Renal cortical epithelial cell (primary cell): Measurements from ENCODE around the gene DLG2. TPM values are rescaled to one million over a fixed set of nuclear protein-coding genes. Genes with fewer than 3 reads are reported as not detected.

Source experiments
- DNase-seq: peaks from one replicate; pipeline ENCODE4 v3.0.0-alpha.2; 2011; ENCODE audit warnings: low read depth
- total RNA-seq: library from RNA; depleted of rRNA; stranded (reverse); fragments of >200 nt; gene quantifications from 2 replicates; pipeline ENCODE4 v1.2.3, GENCODE V29; 2014

Gene DLG2
- total RNA-seq, 1 donor from 2014 or later, result 0.85 TPM

DNA sequence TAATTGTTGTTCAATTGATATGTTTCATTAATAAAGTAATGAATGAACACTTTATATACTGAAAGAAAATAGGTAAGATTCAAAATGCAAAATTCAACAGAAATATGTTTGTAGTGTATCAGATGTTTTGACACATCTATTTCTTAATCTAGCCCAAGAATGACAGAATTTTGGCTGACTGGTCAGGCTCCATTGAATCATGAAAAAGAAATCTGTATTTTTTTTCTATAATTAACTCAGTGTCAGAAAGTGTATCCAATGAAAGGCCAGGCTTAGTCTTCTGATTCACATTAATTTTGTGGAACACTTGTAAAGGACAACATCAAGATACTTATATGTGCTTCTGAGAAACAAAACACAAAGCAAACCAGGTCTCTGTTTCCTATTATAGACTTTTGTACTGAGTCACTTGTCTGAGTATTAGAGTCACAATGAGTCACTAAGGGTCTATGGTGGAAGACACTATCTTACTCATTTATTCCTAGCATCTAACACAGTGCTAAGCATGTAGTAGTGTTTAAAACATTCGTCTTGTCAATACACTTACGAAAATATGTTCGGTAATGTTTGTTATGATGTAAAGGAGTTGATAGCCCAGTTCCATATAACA is 2043.3 kb downstream of the DLG2 start:
- peak; percentile 72 for DNase-seq

DNA sequence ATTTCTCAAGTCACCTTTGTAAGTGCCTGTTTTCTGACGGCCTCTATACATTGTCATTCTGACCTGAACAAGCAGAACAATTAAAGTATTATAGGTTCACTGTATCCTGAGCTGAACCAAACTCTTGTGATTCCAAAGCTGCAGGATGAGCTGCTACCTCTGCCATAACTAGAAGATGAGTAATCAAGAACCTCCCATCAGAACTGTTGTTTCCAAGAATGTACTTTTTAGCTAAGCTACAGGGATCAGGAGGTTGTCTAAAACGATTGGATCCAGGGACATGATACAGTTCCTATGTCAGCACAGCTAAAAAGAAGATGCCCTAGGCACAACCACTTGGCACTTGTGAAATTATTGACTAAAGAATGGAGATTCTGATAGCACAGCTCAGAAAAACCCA is 2052.6 kb downstream of the DLG2 start:
- no peak for DNase-seq

DNA sequence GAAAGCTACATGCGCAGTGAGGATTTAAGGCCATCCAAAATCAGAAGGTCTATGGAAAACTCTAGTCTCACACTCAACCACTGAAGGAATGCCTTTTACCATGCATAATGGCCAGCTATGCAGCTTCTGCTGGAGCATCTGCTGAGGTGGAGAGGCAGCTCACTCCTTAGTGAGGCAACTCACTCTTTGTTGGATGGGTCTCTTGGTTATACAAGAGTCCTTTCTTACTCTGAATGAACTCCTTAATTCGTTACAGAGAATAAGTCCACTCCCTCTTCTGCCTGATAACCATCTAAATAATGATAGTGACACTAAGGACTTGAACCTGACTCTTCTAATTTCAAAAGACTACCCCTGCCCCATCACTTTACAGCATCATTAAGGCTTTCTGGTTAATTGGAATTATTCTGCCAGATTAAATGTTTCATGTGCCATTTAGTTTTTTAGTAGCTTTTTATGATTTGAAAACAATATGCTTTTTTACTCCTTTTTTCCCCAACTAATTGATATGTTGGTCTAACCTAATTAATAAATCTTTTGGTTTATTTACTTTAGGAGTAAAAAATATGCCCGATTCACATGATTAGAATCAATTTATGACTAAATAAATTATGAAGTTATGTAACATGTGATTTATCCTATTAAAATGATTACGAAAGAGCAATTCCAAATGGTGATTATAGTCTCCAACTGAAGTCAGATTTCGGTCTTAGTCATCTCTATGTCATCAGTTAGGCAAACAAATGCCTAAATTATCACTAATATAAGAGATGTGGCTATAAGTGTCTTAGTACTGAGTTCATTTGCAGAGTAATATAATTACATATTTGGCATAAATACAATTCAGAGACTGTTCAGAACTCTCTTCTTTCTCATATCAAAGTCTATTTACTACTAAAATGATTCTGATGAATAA is 2054.3 kb downstream of the DLG2 start:
- no peak for DNase-seq

DNA sequence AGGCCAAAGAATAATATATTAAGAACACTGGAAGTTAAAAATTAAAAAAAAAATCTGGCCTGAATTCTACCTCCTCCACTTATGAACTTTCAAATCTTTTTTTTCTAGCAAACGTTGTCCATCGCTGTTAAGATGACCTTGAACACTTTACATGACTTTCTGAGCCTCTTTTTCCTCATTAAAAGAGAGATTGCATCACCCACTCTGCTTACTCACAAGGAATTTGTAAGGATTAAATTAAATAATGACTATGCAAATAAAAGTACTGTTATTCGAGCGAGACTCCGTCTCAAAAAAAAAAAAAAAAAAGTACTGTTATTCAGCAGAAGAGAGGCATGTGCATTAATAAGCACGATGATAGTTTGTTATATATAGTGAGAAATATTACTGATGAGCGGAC is 2055.8 kb downstream of the DLG2 start:
- DNase-seq, result peak; percentile 51

DNA sequence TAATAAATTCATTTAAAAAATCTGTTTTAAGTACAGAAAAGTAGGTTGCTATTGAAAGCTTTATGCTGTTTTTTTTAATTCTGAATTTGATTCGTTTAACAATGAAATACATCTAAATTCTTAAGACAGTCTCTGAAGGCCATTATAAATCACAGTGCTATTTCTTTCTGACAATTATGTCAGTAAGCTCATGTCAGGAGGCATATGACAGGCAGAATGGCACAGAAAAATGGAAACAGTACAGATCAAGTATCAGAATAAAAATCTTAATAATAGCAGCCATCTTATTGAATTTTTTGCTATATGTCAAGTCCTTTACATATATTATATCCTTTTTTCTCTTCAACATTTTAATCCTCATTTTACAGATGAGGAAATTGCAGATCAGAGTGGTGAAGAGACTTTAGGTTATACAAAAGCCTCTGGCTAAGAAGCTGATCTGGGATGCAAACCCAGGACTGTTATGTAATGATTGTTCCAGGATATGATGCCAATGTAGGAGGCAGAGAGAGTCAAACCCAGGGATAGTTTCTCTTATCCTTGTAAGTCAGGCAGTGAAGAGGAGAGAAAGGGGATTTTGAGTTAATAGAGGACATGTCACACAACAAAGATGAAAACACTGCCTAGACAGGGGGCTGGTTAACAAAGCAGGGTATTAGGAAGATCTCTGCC is 2057.9 kb downstream of the DLG2 start:
- no peak for DNase-seq

DNA sequence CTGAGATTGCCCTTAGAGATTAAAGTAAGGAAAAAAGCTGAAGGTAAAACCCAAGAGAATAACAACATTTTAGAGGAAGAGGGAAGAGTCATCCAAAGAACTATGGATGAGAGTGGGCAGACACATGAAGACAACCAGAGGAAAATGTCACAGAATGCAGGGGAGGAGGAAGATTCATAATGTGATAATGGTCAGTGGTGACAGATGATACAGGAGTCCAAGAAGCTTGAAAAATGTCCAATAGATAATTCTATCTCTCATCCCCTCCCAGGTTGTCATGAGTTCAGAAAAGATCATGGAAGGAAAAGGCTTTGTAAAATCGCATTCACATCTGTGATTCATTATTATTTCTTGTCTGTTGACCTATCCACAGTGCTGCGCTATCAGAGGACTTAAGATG is 2058.6 kb downstream of the DLG2 start:
- DNase-seq, result no peak

DNA sequence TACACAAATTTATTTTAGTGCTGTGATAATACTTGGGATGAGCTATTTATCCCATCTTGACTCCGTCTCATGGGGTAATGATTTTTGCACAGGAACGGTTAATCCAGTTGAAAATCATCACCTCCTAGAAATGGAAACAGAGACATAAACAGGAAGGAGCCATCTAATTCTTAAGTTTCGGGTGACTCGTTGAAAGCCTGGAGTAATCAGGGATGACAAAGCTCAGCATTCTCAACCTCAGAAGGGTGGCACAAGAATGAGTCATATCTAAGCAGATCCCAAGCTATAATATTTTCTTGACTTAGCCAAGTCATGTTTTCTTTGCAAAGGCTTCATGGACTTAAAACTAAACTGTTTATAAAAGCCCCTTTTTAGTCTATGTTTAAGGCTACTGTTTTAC is 2060.2 kb downstream of the DLG2 start:
- peak; percentile 75 for DNase-seq

DNA sequence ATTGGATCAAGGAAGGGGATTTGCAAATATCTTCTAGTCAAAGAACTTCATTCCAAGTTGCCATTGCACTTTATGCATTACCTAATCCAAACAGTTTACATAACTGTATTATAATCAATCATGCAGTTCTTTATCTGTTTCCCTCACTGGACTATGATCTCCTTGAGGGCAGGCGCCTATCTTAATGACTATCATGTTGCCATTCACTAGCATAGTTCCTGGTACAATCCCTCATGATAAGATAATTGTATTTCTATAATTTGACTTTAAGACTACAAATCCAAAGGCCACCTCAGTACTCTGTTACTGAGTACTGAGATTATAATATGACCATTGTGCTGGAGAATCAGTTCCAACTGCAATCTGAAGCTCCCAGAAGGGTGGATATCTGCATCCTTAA is 2062.3 kb downstream of the DLG2 start:
- no peak for DNase-seq

DNA sequence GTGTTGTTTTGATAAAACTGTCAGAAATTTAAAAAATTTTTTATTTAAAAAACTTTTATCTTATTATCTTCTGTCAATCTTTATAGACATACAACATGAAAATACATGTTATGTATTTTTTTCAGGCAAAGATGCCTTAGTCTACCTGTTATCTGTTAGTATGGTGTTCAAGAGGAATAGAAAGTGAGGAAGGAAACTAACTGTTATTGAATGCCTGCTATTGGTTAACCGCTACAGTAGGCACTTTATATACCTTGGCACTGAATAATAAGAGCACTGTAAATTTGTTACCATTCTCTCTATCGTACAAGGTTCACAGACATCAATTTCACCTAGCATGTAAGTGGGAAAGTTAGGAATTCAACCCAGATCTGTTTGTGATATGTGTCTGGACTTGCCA is 2068.9 kb downstream of the DLG2 start:
- no peak for DNase-seq

DNA sequence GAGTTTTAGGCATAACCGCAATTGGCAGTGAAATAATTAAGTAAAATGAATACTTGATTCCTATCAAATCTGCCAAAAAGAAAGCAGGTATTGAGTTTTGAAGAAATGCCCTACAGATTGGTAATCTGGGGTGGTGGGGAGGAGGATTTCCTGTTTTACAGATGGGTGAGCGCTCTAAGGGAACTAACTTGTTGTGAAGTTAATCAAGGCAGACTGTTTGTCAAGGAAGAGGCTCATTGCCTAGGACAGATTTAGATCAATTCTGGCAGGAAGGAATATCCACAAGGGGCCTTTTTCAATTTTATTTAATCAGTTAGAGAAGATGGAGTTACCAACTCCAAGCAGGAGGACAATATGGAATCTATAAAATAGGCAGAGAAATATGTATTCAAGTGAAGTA is 2069.5 kb downstream of the DLG2 start:
- DNase-seq, result no peak

DNA sequence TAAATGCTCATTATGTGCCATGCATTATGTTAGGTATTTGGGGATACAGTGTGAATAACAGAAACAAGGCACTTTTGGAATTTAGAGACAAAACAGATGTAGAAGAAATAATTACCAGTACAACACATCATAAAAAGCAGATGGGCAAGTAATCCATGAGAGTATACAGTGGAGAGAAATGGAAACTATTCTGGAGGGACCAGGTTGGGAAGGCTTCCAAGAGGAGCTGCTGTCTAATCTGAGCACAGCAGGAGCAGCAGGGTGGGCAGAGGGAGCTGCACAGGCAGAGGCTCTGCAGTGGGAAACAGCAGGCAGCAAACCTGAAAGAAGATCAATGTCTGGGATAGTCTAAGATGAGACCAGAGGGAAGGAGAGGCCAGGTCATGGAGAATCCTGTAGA is 2072.3 kb downstream of the DLG2 start:
- no peak for DNase-seq

DNA sequence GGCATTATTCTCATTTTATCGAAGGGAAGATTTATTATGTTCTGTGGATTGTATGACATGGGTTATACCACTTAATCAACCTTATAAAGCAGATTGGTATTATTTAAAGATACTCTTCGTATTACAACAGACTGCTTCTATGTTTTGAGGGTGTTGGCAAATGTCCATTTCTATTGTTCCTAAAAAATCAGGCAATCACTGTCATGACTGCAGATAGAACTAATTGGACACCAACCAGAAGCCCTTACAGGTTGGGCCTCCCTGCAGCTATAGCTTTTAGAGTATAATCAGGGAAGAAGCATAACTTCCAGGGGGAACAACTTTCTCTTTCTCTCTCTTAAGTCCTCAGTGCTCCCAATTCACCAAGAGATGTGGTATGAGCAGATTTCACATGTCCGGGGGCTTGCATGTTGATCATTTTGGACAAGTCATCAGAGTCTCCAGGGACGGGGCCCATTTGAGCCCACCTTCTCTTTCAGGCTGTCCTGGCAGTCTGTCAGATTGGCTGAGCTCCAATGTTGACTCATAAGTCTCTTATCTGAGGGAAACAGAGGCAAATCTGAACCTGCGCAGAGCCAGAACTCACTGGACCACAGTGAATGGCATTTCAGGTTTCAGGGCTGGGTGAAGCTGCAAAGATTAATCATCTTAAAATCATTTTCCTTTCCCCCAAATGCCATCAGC is 2077.0 kb downstream of the DLG2 start:
- DNase-seq, result no peak

DNA sequence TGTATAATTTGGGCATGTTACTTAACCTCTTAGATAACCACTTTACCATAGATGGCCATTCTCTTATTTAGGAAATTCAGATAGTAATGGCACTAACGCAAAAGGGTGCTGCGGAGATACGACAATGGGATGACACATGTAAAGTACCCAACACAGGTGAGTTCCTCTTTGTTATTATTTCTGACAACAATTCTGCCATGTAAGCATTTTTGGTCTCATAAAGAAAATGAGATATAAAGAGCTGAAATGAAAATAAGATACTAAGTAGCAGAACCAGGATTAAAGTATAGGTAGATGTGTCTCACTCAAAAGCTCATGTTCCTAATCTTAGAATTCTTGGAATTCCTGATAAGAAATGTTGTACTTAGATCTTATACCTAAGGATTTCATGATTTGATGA is 2080.8 kb downstream of the DLG2 start:
- no peak for DNase-seq

DNA sequence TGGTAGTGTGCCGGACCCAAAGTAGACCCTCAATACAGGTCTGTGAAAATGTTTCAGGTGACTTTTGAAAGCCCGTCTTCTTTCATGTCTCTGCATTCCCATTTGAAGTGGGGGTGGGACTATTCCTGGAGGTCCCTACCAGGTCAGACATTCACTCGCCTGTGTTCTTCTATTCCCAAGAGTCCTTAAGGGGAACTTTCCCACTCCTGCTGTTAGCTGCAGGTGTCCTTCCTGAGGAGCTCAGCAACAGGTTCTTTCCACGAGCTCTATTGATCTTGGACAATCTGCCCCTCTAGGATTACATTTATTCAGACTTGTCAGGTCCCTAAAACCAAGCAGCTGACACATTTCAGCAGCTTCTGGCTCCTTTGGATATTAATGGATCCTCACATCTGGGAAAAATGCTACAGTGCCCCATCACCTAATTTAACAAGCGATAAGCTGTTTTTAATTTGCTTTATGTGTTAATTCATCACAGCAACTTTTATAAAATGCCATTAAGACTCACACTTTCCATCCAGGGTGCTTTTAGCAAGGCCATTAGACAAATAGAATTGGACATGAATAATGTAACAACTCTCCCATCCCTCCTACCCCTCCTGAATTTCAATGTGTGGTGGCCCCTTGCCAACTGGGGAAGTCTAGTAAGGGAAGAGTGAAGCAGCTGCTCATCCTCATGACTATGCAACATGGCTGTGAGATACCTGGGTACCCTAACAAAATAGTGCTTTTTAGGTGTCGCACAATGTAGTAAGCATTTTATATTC is 2081.5 kb downstream of the DLG2 start:
- no peak for DNase-seq

DNA sequence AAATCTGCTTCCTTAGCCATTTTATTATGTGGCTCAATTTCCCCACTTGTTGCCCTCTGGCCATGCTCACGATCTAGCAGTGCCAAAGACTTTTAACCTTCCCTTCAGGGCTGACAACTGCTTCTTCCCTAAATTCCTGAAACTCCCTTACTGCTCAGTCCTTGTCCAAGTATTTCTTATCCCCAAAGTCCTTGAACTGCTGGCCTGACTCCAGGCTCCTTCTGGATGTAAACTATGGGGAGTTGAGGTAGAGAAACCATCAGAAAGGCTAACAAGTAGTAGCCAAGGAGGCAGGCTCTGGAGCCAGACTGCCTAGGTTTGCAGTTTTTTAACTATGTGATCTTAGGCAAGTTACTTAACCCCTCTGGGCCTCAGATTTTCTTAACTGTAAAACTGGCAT is 2082.3 kb downstream of the DLG2 start:
- no peak for DNase-seq

DNA sequence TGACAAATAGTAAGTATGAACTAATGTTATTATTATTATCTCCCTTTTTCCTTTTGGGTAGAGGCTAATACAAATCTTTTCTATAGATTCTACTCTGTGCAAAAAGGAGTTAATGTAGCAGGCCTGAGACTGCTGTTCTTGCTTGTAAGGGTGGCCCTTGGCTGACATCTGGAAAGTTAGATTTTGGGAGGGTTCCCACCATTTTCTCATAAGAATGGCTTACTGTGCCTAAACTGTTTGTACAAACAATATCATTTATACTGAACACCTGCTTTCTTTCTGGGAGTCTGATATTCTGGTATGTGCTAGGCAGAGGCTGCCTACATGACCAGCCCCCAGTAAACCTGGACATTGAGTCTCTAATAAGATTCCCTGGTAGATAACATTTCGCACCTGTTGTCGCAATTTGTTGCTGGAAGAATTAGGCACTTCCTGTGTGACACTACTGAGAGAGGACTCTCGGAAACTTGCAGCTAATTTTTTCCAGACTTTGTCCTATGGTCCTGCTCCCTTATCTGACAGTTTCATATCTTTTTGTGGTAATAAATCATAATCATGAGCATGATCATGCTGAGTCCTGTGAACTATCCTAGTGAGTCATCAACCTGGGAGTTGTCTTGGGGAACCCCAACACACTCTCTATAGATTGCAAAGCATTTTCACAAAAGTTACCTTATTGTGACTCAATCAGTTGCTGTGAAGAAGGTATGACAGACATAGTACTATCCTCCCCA is 2083.3 kb downstream of the DLG2 start:
- DNase-seq, result no peak

DNA sequence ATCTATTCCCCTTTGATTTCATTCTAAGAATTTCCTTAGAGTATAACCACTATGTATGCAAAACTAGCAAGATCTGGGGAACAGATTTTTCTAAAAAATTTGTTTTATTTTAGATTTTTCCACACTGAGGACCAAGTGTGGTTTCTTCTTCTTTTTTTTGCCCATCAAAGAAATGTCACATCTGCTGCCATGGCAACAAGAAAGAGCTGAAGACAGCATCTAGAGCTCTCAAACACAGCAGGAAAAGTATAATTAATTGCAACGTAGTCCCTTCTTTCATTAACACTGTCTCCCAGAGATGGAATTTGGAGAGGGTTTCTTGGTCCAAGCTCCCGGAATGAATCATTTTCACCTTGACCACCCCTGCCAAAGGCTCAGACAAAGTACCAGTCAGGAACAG is 2084.3 kb downstream of the DLG2 start:
- DNase-seq, result no peak

DNA sequence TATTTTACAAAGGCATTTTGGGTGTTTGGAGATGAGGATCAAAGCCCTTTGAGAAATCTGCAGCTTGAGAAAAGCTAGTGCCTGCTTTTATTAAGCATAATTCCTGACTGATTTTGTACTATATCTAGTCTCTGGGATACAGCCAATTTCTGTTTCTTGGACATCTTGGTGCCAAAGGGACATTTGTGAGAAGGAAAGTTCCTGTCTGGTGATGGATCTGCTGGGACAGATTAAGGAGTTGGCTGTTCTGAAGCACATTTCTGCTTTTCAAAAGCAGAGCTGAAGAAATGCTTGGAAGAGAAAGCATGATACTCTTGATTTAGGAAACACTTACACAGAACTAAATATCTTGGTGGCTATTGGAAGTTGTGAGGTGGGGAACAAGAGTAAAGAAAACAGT is 2086.4 kb downstream of the DLG2 start:
- DNase-seq, result no peak

DNA sequence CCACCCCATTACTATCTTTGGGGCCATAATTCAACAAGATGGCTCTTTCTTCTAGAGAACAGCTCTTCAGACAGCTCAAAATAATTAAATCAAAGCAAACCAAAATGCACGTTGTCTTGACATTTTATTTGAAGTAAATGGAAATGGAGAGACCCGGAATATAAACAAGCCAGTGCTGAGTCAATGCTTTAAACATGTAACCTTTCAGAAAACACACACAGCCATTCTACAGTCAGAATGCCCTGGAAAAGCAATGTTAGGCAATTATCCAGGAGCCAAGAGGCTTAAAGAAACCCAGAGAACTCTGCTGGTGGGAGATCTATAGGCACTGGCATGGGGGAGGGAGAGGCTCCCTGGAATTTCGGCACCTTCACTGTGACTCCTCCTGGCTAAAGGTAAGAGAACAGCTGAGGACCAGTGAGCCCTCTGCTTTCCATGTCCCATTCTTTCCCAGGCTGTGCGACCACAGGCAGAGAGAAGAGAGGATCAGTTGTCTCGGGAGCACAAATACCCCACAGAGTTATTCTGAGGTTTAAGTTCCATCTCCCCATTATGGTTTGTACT is 2086.9 kb downstream of the DLG2 start:
- no peak for DNase-seq

DNA sequence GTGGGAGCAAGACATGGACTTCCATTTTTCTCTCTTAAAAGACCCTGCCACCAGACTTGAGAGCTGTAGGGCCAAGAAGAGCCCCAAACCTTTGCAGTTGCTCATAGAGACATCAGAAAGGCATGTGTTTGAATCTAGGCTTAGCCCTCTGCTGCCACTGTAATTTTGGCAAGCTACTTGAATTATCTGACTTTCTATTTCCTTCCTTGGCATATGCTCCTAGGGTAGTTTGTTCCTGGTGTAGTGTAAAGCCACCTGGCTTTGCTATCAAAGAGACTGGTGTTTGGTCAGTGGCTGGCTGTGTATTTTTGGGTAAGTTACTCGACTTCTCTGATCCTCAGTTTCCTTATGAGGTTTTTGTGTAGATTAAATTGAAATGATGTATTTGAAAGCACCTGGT is 2088.9 kb downstream of the DLG2 start:
- no peak for DNase-seq
